ENCODE measurements around the gene EXD2. TPM values are rescaled to one million over a fixed set of nuclear protein-coding genes. Genes with fewer than 3 reads are reported as not detected.

The EXD2 gene
- total and polyA plus RNA-seq, 2 of the 13 experiments (the other 11 are each of a cell fraction or from before 2014, with no cell fraction given): 9.5 to 15.1 TPM

GRCh38 chr14:69151458-69152180, 39.7 kb upstream of the EXD2 start (continued):
- TF ChIP-seq, protein P1, sequence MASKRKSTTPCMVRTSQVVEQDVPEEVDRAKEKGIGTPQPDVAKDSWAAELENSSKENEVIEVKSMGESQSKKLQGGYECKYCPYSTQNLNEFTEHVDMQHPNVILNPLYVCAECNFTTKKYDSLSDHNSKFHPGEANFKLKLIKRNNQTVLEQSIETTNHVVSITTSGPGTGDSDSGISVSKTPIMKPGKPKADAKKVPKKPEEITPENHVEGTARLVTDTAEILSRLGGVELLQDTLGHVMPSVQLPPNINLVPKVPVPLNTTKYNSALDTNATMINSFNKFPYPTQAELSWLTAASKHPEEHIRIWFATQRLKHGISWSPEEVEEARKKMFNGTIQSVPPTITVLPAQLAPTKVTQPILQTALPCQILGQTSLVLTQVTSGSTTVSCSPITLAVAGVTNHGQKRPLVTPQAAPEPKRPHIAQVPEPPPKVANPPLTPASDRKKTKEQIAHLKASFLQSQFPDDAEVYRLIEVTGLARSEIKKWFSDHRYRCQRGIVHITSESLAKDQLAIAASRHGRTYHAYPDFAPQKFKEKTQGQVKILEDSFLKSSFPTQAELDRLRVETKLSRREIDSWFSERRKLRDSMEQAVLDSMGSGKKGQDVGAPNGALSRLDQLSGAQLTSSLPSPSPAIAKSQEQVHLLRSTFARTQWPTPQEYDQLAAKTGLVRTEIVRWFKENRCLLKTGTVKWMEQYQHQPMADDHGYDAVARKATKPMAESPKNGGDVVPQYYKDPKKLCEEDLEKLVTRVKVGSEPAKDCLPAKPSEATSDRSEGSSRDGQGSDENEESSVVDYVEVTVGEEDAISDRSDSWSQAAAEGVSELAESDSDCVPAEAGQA (IDR thresholded peaks at IDR 0.05; ENCODE audit: low read depth): 0 out of 2 replicates have a peak, but pooled peaks have one; percentile 44
- TF ChIP-seq, protein P1 (CRISPR knock-in tag; IDR thresholded peaks at IDR 0.05; ENCODE audit: borderline replicate concordance): no peak
- TF ChIP-seq ZNF451 (CRISPR knock-in tag; IDR thresholded peaks at IDR 0.05) (peak; percentile 80; the same call in 1 of the 2 replicates), ZNF607 (CRISPR knock-in tag; IDR thresholded peaks at IDR 0.05; ENCODE audit: borderline replicate concordance) (peak; percentile 74; the same call in 1 of the 2 replicates), NFIC (IDR thresholded peaks at IDR 0.05; ENCODE audit: low read length) (no peak), ZNF879 (CRISPR knock-in tag; IDR thresholded peaks at IDR 0.05) (no peak), ZBTB46 (CRISPR knock-in tag; IDR thresholded peaks at IDR 0.05; ENCODE audit: borderline replicate concordance) (0 out of 2 replicates have a peak, but pooled peaks have one; percentile 41), TFAP4 (IDR thresholded peaks at IDR 0.05; ENCODE audit: borderline replicate concordance, low read depth) (peak; percentile 60; the same call in 1 of the 2 replicates), ZNF501 (CRISPR knock-in tag; IDR thresholded peaks at IDR 0.05) (peak; percentile 24; the same call in 1 of the 2 replicates), KDM4B (CRISPR knock-in tag; IDR thresholded peaks at IDR 0.05) (0 out of 2 replicates have a peak, but pooled peaks have one; percentile 2), ZNF841 (CRISPR knock-in tag; IDR thresholded peaks at IDR 0.05; ENCODE audit: borderline replicate concordance) (no peak)
- TF ChIP-seq, protein P2, sequence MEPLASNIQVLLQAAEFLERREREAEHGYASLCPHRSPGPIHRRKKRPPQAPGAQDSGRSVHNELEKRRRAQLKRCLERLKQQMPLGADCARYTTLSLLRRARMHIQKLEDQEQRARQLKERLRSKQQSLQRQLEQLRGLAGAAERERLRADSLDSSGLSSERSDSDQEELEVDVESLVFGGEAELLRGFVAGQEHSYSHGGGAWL (CRISPR knock-in tag; IDR thresholded peaks at IDR 0.05): peak; percentile 91
- TF ChIP-seq, protein P3, sequence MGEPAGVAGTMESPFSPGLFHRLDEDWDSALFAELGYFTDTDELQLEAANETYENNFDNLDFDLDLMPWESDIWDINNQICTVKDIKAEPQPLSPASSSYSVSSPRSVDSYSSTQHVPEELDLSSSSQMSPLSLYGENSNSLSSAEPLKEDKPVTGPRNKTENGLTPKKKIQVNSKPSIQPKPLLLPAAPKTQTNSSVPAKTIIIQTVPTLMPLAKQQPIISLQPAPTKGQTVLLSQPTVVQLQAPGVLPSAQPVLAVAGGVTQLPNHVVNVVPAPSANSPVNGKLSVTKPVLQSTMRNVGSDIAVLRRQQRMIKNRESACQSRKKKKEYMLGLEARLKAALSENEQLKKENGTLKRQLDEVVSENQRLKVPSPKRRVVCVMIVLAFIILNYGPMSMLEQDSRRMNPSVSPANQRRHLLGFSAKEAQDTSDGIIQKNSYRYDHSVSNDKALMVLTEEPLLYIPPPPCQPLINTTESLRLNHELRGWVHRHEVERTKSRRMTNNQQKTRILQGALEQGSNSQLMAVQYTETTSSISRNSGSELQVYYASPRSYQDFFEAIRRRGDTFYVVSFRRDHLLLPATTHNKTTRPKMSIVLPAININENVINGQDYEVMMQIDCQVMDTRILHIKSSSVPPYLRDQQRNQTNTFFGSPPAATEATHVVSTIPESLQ (CRISPR knock-in tag; conservative IDR thresholded peaks at IDR 0.05): no peak
- TF ChIP-seq, protein P4, sequence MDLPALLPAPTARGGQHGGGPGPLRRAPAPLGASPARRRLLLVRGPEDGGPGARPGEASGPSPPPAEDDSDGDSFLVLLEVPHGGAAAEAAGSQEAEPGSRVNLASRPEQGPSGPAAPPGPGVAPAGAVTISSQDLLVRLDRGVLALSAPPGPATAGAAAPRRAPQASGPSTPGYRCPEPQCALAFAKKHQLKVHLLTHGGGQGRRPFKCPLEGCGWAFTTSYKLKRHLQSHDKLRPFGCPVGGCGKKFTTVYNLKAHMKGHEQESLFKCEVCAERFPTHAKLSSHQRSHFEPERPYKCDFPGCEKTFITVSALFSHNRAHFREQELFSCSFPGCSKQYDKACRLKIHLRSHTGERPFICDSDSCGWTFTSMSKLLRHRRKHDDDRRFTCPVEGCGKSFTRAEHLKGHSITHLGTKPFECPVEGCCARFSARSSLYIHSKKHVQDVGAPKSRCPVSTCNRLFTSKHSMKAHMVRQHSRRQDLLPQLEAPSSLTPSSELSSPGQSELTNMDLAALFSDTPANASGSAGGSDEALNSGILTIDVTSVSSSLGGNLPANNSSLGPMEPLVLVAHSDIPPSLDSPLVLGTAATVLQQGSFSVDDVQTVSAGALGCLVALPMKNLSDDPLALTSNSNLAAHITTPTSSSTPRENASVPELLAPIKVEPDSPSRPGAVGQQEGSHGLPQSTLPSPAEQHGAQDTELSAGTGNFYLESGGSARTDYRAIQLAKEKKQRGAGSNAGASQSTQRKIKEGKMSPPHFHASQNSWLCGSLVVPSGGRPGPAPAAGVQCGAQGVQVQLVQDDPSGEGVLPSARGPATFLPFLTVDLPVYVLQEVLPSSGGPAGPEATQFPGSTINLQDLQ (CRISPR knock-in tag; IDR thresholded peaks at IDR 0.05): no peak

Measured in HepG2 (cell line).